Measurements from ENCODE around the gene SMIM32.

DNA sequence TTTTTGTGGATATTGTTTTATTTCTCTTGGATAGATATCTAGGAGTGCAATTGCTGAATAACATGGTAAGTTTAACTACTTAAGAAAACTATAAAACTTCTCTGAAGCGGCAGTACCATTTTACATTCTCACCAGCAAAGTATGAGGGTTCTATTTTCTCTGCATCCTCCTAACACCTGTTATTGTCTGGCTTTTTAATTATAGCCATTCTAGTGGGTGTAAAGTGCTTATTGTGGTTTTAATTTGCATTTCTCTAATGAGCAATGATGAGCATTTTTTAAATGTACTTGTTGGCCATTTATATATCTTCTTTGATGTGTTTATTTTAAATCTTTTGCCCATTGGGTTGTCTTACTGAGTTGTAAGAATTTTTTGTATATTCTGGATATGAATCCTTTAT is 28.7 kb downstream of the SMIM32 start:
- TF ChIP-seq SIN3A (IDR thresholded peaks at IDR 0.05; ENCODE audit: borderline replicate concordance in 2 of 2, control insufficient read depth in 1 of 2, low read depth in 2 of 2, low read length in 2 of 2) (no peak), ZNF121 (CRISPR knock-in tag; conservative IDR thresholded peaks at IDR 0.05) (no peak)
- TF ChIP-seq, protein P1, sequence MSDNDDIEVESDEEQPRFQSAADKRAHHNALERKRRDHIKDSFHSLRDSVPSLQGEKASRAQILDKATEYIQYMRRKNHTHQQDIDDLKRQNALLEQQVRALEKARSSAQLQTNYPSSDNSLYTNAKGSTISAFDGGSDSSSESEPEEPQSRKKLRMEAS (CRISPR knock-in tag; IDR thresholded peaks at IDR 0.05): no peak
- TF ChIP-seq, protein P2, sequence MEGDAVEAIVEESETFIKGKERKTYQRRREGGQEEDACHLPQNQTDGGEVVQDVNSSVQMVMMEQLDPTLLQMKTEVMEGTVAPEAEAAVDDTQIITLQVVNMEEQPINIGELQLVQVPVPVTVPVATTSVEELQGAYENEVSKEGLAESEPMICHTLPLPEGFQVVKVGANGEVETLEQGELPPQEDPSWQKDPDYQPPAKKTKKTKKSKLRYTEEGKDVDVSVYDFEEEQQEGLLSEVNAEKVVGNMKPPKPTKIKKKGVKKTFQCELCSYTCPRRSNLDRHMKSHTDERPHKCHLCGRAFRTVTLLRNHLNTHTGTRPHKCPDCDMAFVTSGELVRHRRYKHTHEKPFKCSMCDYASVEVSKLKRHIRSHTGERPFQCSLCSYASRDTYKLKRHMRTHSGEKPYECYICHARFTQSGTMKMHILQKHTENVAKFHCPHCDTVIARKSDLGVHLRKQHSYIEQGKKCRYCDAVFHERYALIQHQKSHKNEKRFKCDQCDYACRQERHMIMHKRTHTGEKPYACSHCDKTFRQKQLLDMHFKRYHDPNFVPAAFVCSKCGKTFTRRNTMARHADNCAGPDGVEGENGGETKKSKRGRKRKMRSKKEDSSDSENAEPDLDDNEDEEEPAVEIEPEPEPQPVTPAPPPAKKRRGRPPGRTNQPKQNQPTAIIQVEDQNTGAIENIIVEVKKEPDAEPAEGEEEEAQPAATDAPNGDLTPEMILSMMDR (IDR thresholded peaks at IDR 0.05 in 2 of 3, conservative IDR thresholded peaks at IDR 0.05 in 1 of 3; ENCODE audit: insufficient read depth in 2 of 3, low read depth in 1 of 3, low read length in 3 of 3): no peak

All from K562 (cell line).